ENCODE results near the gene MTNR1B.

GRCh38 chr11:92929246-92929645 is 40.2 kb upstream of the MTNR1B start:
- no peak for TF ChIP-seq CTCF (IDR thresholded peaks at IDR 0.05)
- TF ChIP-seq EZH2 (IDR thresholded peaks at IDR 0.05; ENCODE audit: borderline replicate concordance, insufficient read depth, low read depth, low read length, poor library complexity, severe bottlenecking), result no peak

Measured in B cell (primary cell).